ENCODE measurements around the gene ZNF814.

The ZNF814 gene

GRCh38 chr19:57807541-57807940 is 81.3 kb downstream of the ZNF814 start:
- no peaks in the 10 kb centered on the region for H3K9me3 ChIP-seq (ENCODE audit: control insufficient read depth, insufficient read depth, low read depth, low read length)
- H3K27ac ChIP-seq (ENCODE audit: extremely low read depth, low read depth, low read length) = no peak overlapping the region
- peaks cover 6% of the 10 kb centered on the region; the same call in 1 of the 2 replicates for H3K4me1 ChIP-seq (ENCODE audit: control insufficient read depth, insufficient read depth, low read length)
- POLR2A ChIA-PET = interaction anchor here (0.7 kb wide), 1 partner anchor 12 kb away, joined by 3 read pairs; no protein-coding TSS in a partner anchor
- no peak overlapping the region for H3K4me3 ChIP-seq (ENCODE audit: low read depth, low read length)
- no peak for TF ChIP-seq ZNF785 (tag by site-specific recombination; IDR thresholded peaks at IDR 0.05)
- TF ChIP-seq HOXC10 (CRISPR knock-in tag; IDR thresholded peaks at IDR 0.05) = no peak
- TF ChIP-seq ZNF121 (tag by site-specific recombination; IDR thresholded peaks at IDR 0.05) = no peak
- TF ChIP-seq ZIC2 (tag by site-specific recombination; IDR thresholded peaks at IDR 0.05) = no peak
- TF ChIP-seq ZNF843 (tag by site-specific recombination; IDR thresholded peaks at IDR 0.05) = no peak
- no peak for TF ChIP-seq KLF16 (tag by site-specific recombination; IDR thresholded peaks at IDR 0.05)
- no peak for TF ChIP-seq ZNF521 (tag by site-specific recombination; IDR thresholded peaks at IDR 0.05)
- no peak for TF ChIP-seq ZNF266 (tag by site-specific recombination; IDR thresholded peaks at IDR 0.05; ENCODE audit: low read depth)
- H3K36me3 ChIP-seq (ENCODE audit: control insufficient read depth in 2 of 2, insufficient read depth in 1 of 2, low read length in 2 of 2) = peaks cover 46 to 53% of the 10 kb centered on the region in 2 experiments
- CTCF ChIA-PET = no interaction called here

GRCh38 chr19:57803594-57804325 is 85.1 kb downstream of the ZNF814 start:
- Histone ChIP-seq H3K27ac (ENCODE audit: extremely low read depth, low read depth, low read length) (peak overlapping the region; percentile 41; the same call in 1 of the 2 replicates), H3K4me3 (ENCODE audit: low read depth, low read length) (peak overlapping the region; percentile 42)

GRCh38 chr19:57803265-57803593 is 85.6 kb downstream of the ZNF814 start:
- 0 out of 2 replicates have a peak overlapping the region, but pooled peaks have one; percentile 41 for H3K27ac ChIP-seq (ENCODE audit: extremely low read depth, low read depth, low read length)
- H3K9me3 ChIP-seq (ENCODE audit: control insufficient read depth, insufficient read depth, low read depth, low read length) = no peaks in the 10 kb centered on the region
- ChIA-PET CTCF (interaction anchor here (1.2 kb wide), 1 partner anchor 235 kb away, joined by 3 read pairs; no protein-coding TSS in a partner anchor), POLR2A (no interaction called here)
- TF ChIP-seq ZNF596 (tag by site-specific recombination; IDR thresholded peaks at IDR 0.05) (no peak), ZNF366 (tag by site-specific recombination; conservative IDR thresholded peaks at IDR 0.05) (peak; percentile 34; the same call in 1 of the 2 replicates), ZNF423 (tag by site-specific recombination; IDR thresholded peaks at IDR 0.05) (no peak), PRDM1 (tag by site-specific recombination; IDR thresholded peaks at IDR 0.05) (peak; percentile 98)
- peaks cover 6% of the 10 kb centered on the region; the same call in 1 of the 2 replicates for H3K4me1 ChIP-seq (ENCODE audit: control insufficient read depth, insufficient read depth, low read length)
- H3K4me3 ChIP-seq (ENCODE audit: low read depth, low read length) = peak overlapping the region; percentile 42
- H3K36me3 ChIP-seq (ENCODE audit: control insufficient read depth in 2 of 2, insufficient read depth in 1 of 2, low read length in 2 of 2) = peaks cover 27 to 34% of the 10 kb centered on the region in 2 experiments; a peak in 2 of 3 replicates

More at GRCh38 chr19:57803594-57804325, 85.1 kb downstream of the ZNF814 start:
- CTCF ChIA-PET = interaction anchor here (1.2 kb wide), 1 partner anchor 236 kb away, joined by 3 read pairs; no protein-coding TSS in a partner anchor
- POLR2A ChIA-PET = interaction anchor here (1.2 to 1.4 kb wide), 2 partner anchors 11 to 16 kb away, joined by 9 to 10 read pairs; partner anchors contain the start of gene ZNF552
- 0 out of 2 replicates have a peak, but pooled peaks have one; percentile 26 for TF ChIP-seq ZNF202 (tag by site-specific recombination; IDR thresholded peaks at IDR 0.05; ENCODE audit: borderline replicate concordance)
- TF ChIP-seq ZIC2 (tag by site-specific recombination; IDR thresholded peaks at IDR 0.05) = no peak
- TF ChIP-seq PRDM10 (tag by site-specific recombination; IDR thresholded peaks at IDR 0.05) = 0 out of 2 replicates have a peak, but pooled peaks have one; percentile 18
- peak; percentile 54; the same call in 1 of the 2 replicates for TF ChIP-seq PRDM1 (tag by site-specific recombination; IDR thresholded peaks at IDR 0.05)
- Histone ChIP-seq H3K9me3 (ENCODE audit: control insufficient read depth, insufficient read depth, low read depth, low read length) (no peaks in the 10 kb centered on the region), H3K36me3 (ENCODE audit: control insufficient read depth in 2 of 2, insufficient read depth in 1 of 2, low read length in 2 of 2) (peaks cover 32 to 34% of the 10 kb centered on the region in 2 experiments; a peak in 2 of 3 replicates), H3K4me1 (ENCODE audit: control insufficient read depth, insufficient read depth, low read length) (peaks cover 6% of the 10 kb centered on the region; the same call in 1 of the 2 replicates)

All from HEK293 (cell line).